GM21825 (cell line): ENCODE results near the gene C16orf46.

Experiments
- ATAC-seq: cut with Tn5 transposase; IDR thresholded peaks from one replicate; pipeline ENCODE4 v1.9.1; 2021; ENCODE audit warnings: mild to moderate bottlenecking, moderate library complexity; ENCODE audit not compliant: unreplicated experiment

Gene C16orf46

DNA sequence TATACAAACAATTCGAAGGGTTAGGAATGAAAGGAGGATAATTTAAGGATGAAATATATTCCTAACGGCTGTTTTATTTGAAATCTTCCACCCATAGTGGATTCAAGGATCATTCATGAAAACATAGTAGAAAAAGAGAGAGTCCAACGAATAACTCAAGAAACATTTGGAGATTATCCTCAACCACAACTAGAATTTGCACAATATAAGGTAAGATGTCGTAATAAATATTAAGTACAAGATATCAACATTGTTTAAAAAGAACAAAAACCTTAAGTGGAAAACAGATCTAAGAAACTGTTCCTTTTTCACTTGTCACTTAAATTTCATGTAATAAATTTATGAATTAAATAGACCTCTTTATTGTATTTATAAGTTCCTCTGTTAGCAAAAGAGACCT, 50.6 kb downstream of the C16orf46 start:
- ATAC-seq, result no peak

DNA sequence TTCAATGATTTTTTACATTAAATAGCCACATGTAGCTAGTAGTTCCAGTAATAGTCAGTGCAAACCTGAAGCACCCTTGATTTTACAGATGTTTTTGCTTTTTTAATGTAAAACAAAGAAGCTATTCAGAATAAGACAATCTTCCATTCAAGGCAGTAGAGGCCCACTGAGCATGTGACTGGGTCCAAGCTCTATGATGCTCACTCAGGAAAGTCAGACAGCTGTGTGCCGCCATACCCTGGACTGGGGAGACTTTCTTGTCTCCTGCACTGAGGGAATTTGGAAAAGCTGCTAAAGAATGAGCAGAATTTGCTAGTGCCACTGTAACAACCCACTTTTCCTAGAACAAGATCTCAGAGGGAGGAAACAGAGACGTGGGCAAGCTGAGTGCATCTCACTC, 58.5 kb downstream of the C16orf46 start:
- ATAC-seq, result no peak

DNA sequence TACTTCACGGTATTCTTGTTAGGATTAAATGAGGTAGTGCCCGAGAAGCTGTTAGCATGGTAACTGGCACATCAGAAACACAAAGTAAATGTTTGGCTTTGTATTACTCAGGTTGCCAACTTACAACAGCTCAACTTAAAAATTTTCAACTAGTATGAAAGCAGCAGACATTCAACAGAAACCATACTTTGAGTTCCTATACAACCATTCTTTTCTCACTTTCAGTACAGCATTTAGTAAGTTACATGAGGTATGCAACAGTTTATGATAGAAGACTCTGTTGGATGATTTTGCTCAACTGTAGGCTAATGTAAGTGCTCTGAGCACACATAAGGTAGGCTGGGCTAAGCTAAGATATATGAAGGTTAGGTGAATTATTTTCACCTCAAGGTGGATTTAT, 62.4 kb downstream of the C16orf46 start:
- no peak for ATAC-seq

DNA sequence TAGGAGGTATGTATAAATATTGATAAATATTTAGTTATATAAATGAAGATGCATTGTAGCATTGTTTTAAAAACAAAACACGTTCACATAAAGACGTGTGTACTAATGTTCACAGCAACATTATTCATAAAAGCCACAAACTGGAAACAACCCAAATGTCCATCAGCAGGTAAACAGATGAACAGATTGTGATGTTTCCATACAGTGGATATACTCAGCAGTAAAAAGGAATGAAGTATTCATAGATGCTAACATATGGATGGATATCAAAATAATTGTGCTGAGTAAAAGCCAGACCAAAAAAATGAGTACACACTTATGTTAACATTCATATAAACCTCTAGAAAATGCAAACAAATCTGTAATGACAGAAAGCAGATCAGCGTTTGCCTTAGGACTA, 64.1 kb downstream of the C16orf46 start:
- no peak for ATAC-seq
